Stimulated activated CD4-positive, alpha-beta T cell treated with anti-CD3 and anti-CD28 coated beads, Interleukin-1b, Interleukin-23, amount 100 ng/mL, for 24 hours (primary cell): ENCODE measurements around the gene CDH4.
A peak's percentile ranks its signal among the peaks of the same experiment; 100 is the strongest.
"Not testable (repeated sequence)": the region's sequence is repeated elsewhere in the genome, so short reads cannot be mapped to it uniquely, and the experiment has no call there.

Experiments
- DNase-seq, 4 experiments: peaks; one replicate each; pipeline ENCODE4 v3.0.0-alpha.2; 2020; ENCODE audit warnings: low read depth in 4 of 4, low spot score in 1 of 4

The CDH4 gene

GRCh38 chr20:61253640-61254511 is 1.8 kb downstream of the CDH4 start:
- DNase-seq, result no peak

- no peak for DNase-seq
Measured at GRCh38 chr20:61254881-61255626, 3.0 kb downstream of the CDH4 start.

GRCh38 chr20:61256365-61256764 is 4.3 kb downstream of the CDH4 start:
- DNase-seq, result no peak

- no peak for DNase-seq
Measured at GRCh38 chr20:61256824-61257223, 4.8 kb downstream of the CDH4 start.

GRCh38 chr20:61257611-61258010 is 5.5 kb downstream of the CDH4 start:
- no peak for DNase-seq

- DNase-seq, result no peak
Measured at GRCh38 chr20:61259741-61260140, 7.7 kb downstream of the CDH4 start.

- DNase-seq, result no peak
Measured at GRCh38 chr20:61260905-61261304, 8.8 kb downstream of the CDH4 start.

- no peak for DNase-seq
Measured at GRCh38 chr20:61262036-61262435, 10.0 kb downstream of the CDH4 start.

GRCh38 chr20:61262514-61262913 is 10.5 kb downstream of the CDH4 start:
- DNase-seq, result no peak

GRCh38 chr20:61263084-61263695 is 11.1 kb downstream of the CDH4 start:
- peak in 3 of 4 experiments; percentile 6 to 25 (median 23) for DNase-seq

- DNase-seq, result no peak
Measured at GRCh38 chr20:61263938-61264337, 11.9 kb downstream of the CDH4 start.

GRCh38 chr20:61267241-61267640 is 15.2 kb downstream of the CDH4 start:
- DNase-seq, result no peak

- no peak for DNase-seq
Measured at GRCh38 chr20:61268024-61268423, 16.0 kb downstream of the CDH4 start.

GRCh38 chr20:61271312-61272231 is 19.5 kb downstream of the CDH4 start:
- DNase-seq, result no peak

- not testable (repeated sequence) for DNase-seq
Measured at GRCh38 chr20:61273024-61273423, 21.0 kb downstream of the CDH4 start.

GRCh38 chr20:61273666-61274065 is 21.6 kb downstream of the CDH4 start:
- not testable (repeated sequence) for DNase-seq

- DNase-seq, result no peak
Measured at GRCh38 chr20:61274326-61274725, 22.3 kb downstream of the CDH4 start.

- DNase-seq, result no peak
Measured at GRCh38 chr20:61278296-61278695, 26.2 kb downstream of the CDH4 start.

- DNase-seq, result no peak
Measured at GRCh38 chr20:61279621-61280150, 27.6 kb downstream of the CDH4 start.

GRCh38 chr20:61280217-61280980 is 28.3 kb downstream of the CDH4 start:
- no peak for DNase-seq
